Lung (tissue), 12 donors: ENCODE results near the gene CILP2. TPM values are rescaled to one million over a fixed set of nuclear protein-coding genes. Genes with fewer than 3 reads are reported as not detected.

Source experiments
- ATAC-seq: fragments of 200-7000 bp; cut with Tn5 transposase; one replicate; pipeline ENCODE4 v1.9.1; 2020; ENCODE audit warnings: moderate number of reproducible peaks; ENCODE audit not compliant: insufficient read depth, low FRiP score
- DNase-seq, 3 donors: peaks; one replicate each; pipeline ENCODE4 v3.0.0-alpha.2; 2013 to 2017
- H3K27ac ChIP-seq, 2 donors: one replicate each; pipeline ENCODE4 v1.5.1; 2013; ENCODE audit warnings: mild to moderate bottlenecking in 2 of 2, moderate library complexity in 2 of 2, control low read depth in 1 of 2, inconsistent platforms in 1 of 2, low read depth in 1 of 2, low read length in 1 of 2
- H3K27me3 ChIP-seq, 3 donors: one replicate each; pipeline ENCODE4 v1.5.1; 2013; ENCODE audit warnings: low read length in 2 of 3; ENCODE audit not compliant: control insufficient read depth in 3 of 3, insufficient read depth in 3 of 3
- H3K36me3 ChIP-seq, 4 donors: one replicate each; pipeline ENCODE4 v1.5.1; 2013; ENCODE audit warnings: low read length in 4 of 4, mild to moderate bottlenecking in 1 of 4, moderate library complexity in 1 of 4; ENCODE audit not compliant: control insufficient read depth in 4 of 4, insufficient read depth in 4 of 4
- H3K4me1 ChIP-seq, 5 donors: one replicate each; pipeline ENCODE4 v1.5.1; 2013; ENCODE audit warnings: low read length in 5 of 5, mild to moderate bottlenecking in 2 of 5, moderate library complexity in 1 of 5; ENCODE audit not compliant: control insufficient read depth in 5 of 5, insufficient read depth in 5 of 5
- H3K4me3 ChIP-seq: one replicate; pipeline ENCODE4 v1.5.1; 2013; ENCODE audit warnings: mild to moderate bottlenecking, control low read depth, moderate library complexity
- H3K9ac ChIP-seq, 2 donors: one replicate each; pipeline ENCODE4 v1.5.1; 2013; ENCODE audit warnings: low read length in 2 of 2, control low read depth in 1 of 2; ENCODE audit not compliant: insufficient read depth in 1 of 2
- H3K9me3 ChIP-seq, 4 donors: one replicate each; pipeline ENCODE4 v1.5.1; 2013; ENCODE audit warnings: low read length in 3 of 4, mild to moderate bottlenecking in 1 of 4, moderate library complexity in 1 of 4; ENCODE audit not compliant: control insufficient read depth in 4 of 4, insufficient read depth in 3 of 4
- WGBS, 2 donors: extraction: QIAGEN DNeasy Blood & Tissue Kit; methylation state at CpG; one replicate each; pipeline ENCODE4 v1.1.7; 2013; 5-methylcytosine and 5-hydroxymethylcytosine counted together
- polyA plus RNA-seq, 2 donors: library from polyadenylated mRNA; stranded (reverse); fragments of 200-250 nt; gene quantifications; one replicate each; pipeline ENCODE4 v1.2.1, GENCODE V29; 2013
- total RNA-seq, 2 donors: library from RNA; depleted of rRNA in 1 of 2; stranded (reverse); fragments of >200 nt in 1 of 2; gene quantifications; one replicate each; pipeline ENCODE4 v1.2.1, GENCODE V29; 2014 to 2021
- TF ChIP-seq, protein P1 (sequence below): IDR thresholded peaks from 2 replicates; pipeline ENCODE4 v1.5.1; 2012; ENCODE audit warnings: mild to moderate bottlenecking; ENCODE audit errors: control extremely low read depth, extremely low read depth
- donor health status: control.
- donor health status: control.
- donor health status: Bipolar disorder and iron deficiency.
- donor health status: healthy.
- donor health status: DM: yes; HTN: yes; CAD: no.

The CILP2 gene
- total and polyA plus RNA-seq, 4 donors, result 0.06 to 0.68 (median 0.38) TPM

DNA sequence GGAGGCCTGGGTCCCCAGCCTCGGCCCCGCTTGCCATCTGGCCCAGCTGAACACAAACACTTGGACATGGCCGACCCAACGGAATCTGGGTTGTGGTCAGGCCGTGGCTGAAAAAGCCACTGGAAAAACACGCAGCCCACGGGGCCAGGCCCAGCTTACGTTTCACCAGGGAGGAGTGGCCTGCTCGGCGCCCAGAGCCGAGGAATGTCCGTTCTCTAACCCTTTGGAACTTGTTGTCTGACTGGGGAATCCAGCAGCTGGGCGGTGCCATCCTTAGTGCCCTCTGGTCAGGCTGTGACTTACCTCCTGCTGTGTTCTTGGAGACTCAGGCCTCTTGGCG, 13.8 kb downstream of the CILP2 start:
- DNase-seq (no peak), ATAC-seq (no peak)
- no peak overlapping the region for H3K9ac ChIP-seq
- WGBS, 2 donors, result 67 to 75% methylated on average over 14 of the region's 14 CpGs
- no peak overlapping the region for H3K27ac ChIP-seq
- peaks cover 0 to 4% (median 4%) of the 10 kb centered on the region in 3 donors for H3K27me3 ChIP-seq
- no peak overlapping the region for H3K4me3 ChIP-seq
- no peaks in the 10 kb centered on the region for H3K36me3 ChIP-seq
- H3K4me1 ChIP-seq, result peaks cover 0 to 26% (median 2%) of the 10 kb centered on the region in 5 donors
- TF ChIP-seq, protein P1, sequence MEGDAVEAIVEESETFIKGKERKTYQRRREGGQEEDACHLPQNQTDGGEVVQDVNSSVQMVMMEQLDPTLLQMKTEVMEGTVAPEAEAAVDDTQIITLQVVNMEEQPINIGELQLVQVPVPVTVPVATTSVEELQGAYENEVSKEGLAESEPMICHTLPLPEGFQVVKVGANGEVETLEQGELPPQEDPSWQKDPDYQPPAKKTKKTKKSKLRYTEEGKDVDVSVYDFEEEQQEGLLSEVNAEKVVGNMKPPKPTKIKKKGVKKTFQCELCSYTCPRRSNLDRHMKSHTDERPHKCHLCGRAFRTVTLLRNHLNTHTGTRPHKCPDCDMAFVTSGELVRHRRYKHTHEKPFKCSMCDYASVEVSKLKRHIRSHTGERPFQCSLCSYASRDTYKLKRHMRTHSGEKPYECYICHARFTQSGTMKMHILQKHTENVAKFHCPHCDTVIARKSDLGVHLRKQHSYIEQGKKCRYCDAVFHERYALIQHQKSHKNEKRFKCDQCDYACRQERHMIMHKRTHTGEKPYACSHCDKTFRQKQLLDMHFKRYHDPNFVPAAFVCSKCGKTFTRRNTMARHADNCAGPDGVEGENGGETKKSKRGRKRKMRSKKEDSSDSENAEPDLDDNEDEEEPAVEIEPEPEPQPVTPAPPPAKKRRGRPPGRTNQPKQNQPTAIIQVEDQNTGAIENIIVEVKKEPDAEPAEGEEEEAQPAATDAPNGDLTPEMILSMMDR, result no peak
- peaks cover 0 to 6% (median 0%) of the 10 kb centered on the region in 4 donors for H3K9me3 ChIP-seq

DNA sequence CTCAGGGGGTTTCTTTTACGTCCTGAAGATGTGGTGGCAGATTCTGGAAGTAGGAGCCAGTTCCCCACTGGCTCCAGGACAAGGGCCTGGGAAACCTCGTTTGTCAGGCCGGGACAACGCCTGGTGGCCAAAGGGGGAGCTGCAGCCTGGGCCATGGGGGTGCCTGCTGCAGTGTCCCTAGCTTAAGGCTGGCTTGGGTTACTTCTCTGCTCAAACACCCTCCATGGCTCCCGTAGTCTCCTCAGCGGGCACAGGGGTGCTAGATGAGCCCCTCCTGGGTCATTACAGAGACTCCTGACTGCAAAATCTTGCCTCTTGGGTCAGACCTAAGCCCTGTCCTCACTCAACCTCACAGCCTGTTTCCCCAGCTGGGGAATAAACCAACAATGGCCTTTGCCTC, 14.7 kb downstream of the CILP2 start:
- ATAC-seq (no peak), DNase-seq (peak; percentile 42 to 53 (median 51))
- Histone ChIP-seq H3K27ac (no peak overlapping the region), H3K36me3 (no peaks in the 10 kb centered on the region), H3K27me3 (peaks cover 0 to 4% (median 4%) of the 10 kb centered on the region in 3 donors), H3K4me3 (no peak overlapping the region), H3K9me3 (peaks cover 0 to 6% (median 0%) of the 10 kb centered on the region in 4 donors), H3K4me1 (peaks cover 0 to 18% (median 0%) of the 10 kb centered on the region in 5 donors), H3K9ac (no peak overlapping the region)
- TF ChIP-seq, protein P1, result no peak
- 46 to 63% methylated on average over 6 of the region's 6 CpGs for WGBS, 2 donors

DNA sequence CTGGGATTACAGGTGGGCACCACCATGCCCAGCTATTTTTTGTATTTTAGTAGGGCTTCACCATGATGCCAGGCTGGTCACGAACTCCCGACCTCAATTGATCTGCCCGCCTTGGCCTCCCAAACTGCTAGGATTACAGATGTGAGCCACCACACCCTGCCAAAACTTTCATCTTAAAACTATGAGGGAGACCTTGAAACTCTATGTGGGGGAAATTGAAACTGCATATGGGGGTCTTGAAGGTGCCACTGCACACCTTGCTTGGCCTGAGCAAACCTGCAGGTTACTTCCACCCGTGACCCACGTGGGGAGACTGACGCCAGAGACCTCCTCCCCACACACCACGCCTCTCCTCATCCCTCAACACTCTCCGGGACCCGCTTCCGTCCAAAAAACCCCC, 15.6 kb downstream of the CILP2 start:
- peaks cover 0 to 9% (median 0%) of the 10 kb centered on the region in 5 donors for H3K4me1 ChIP-seq
- ATAC-seq, result no peak
- 87 to 93% methylated on average over 10 of the region's 10 CpGs for WGBS, 2 donors
- TF ChIP-seq, protein P1, result no peak
- H3K36me3 ChIP-seq, result no peaks in the 10 kb centered on the region
- no peak for DNase-seq
- H3K9me3 ChIP-seq, result peaks cover 0 to 6% (median 0%) of the 10 kb centered on the region in 4 donors
- no peak overlapping the region for H3K4me3 ChIP-seq
- no peak overlapping the region for H3K9ac ChIP-seq
- peaks cover 0 to 4% (median 4%) of the 10 kb centered on the region in 3 donors for H3K27me3 ChIP-seq
- no peak overlapping the region for H3K27ac ChIP-seq
